GM19239 (cell line): ENCODE measurements around the gene CCR5.

Experiments
- DNase-seq: peaks from one replicate; pipeline ENCODE4 v3.0.0; 2011; ENCODE audit warnings: low spot score; ENCODE audit not compliant: insufficient read length
- FAIRE-seq: peaks from 2 replicates; lab custom pipeline; 2011; peaks lifted over from hg19 to GRCh38; lab: Jason Lieb, UNC

CCR5 gene

DNA sequence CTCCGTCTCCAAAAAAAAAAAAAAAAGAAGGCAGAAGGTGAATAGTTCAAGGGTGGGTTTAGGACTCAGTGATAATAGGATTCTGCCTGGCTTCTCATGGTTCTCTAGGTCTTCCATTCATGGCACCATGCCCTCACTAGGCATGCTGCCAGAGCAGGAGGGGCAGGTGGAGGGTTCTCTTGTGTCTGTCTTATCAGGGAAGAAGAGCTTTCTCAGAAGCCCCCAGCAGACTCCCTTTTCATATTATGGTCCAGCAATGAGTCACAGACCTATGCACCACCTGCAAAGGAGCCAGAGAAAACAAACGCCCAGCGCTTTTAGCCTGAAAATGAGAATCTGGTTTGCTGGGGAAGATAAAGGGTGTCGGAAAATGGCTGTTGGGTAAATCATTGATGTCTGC, 13.8 kb upstream of the CCR5 start:
- FAIRE-seq (peak; percentile 44), DNase-seq (no peak)

- DNase-seq = no peak
- peak; percentile 42 for FAIRE-seq
These were observed 12.3 kb upstream of the CCR5 start for GRCh38 chr3:46358466-46358865.

- DNase-seq (no peak), FAIRE-seq (peak; percentile 80)
These were observed 10.8 kb upstream of the CCR5 start for GRCh38 chr3:46359733-46360493.

DNA sequence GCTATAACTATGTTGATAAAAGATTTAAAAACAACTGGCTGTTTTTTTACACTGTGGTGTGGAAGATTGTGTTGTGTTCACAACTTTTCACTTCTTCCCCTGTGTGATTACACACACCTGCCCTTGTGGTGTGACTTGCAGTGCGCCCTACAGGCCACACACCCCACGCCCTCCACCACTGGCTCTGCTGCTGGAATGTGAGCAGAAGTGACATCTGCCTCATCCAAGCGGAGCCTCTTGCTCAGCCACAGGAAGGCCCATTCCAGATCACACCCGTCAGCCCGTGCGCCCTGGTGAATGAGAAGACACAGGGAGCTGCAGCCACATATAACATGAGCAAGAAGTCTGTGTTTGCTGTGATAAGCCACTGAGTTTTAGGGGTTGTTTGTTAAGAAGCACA, 9.8 kb upstream of the CCR5 start:
- DNase-seq = no peak
- FAIRE-seq = no peak

- DNase-seq (no peak), FAIRE-seq (peak; percentile 92)
These were observed 9.1 kb upstream of the CCR5 start for GRCh38 chr3:46361408-46362283.

DNA sequence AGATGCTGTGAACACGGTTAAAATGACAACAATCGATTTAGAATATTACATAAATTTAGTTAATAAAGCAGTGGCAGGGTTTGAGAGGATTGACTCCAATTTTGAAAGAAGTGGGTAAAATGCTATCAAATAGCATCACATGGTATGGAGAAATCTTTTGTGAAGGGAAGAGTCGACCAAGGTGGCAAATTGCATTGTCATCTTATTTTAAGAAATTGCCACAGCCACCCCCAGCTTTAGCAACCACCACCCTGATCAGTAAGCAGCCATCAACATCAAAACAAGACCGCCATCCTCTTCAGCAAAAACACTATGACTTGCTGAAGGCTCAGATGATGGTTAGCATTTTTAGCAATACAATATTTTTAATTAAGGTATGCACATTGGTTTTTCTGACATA, 5.7 kb upstream of the CCR5 start:
- no peak for FAIRE-seq
- no peak for DNase-seq

DNA sequence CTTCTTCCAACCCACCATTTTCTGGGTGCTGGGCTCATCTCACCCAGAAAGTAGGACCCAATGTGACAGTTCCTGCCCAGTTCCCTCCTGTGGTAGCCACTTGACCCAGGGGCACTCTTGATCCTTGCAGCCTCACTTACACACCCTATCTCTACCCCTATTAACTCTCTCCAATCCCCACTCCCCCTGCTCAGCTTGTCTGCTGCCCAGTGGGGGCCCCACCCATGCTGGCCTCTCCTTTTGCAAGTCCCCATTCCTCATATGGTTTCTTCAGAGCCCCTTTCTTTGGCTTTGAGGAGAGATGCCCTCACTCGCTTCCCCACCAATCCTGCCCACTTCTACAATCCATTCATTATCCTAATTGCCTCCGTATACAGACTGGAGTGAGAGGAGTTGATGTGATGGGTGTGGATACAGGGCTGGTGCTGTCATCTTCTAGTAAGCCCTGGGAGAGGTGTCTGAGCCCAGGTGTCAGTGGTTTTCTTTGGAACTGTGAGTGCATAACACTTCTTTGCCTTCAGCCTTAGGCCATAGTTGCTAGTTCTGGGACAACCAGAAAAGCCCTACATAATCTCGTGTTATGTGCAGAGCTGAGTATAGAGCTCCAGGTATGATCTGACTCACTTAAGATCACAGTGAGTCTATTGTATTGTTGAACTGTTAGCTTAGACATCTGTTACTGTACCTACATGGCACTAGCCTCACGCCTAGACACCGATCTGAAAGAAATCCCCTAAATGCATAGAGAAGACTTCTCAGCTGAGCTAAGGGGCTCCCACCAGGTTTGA, 4.8 kb upstream of the CCR5 start:
- FAIRE-seq = no peak

GRCh38 chr3:46367811-46368210, 2.9 kb upstream of the CCR5 start:
- FAIRE-seq = no peak
- no peak for DNase-seq

More for the DNA sequence above, 4.8 kb upstream of the CCR5 start:
- DNase-seq = no peak

GRCh38 chr3:46368569-46368968, 2.2 kb upstream of the CCR5 start:
- FAIRE-seq (peak; percentile 99), DNase-seq (no peak)

- FAIRE-seq (peak; percentile 72), DNase-seq (no peak)
These were observed 1.6 kb upstream of the CCR5 start for GRCh38 chr3:46369151-46369550.

DNA sequence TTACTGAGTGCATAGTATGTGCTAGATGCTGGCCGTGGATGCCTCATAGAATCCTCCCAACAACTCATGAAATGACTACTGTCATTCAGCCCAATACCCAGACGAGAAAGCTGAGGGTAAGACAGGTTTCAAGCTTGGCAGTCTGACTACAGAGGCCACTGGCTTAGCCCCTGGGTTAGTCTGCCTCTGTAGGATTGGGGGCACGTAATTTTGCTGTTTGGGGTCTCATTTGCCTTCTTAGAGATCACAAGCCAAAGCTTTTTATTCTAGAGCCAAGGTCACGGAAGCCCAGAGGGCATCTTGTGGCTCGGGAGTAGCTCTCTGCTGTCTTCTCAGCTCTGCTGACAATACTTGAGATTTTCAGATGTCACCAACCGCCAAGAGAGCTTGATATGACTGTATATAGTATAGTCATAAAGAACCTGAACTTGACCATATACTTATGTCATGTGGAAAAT, 1.0 kb upstream of the CCR5 start:
- FAIRE-seq = peak; percentile 73
- no peak for DNase-seq

GRCh38 chr3:46371519-46372340, 984 bp downstream of the CCR5 start:
- DNase-seq (no peak), FAIRE-seq (no peak)

DNA sequence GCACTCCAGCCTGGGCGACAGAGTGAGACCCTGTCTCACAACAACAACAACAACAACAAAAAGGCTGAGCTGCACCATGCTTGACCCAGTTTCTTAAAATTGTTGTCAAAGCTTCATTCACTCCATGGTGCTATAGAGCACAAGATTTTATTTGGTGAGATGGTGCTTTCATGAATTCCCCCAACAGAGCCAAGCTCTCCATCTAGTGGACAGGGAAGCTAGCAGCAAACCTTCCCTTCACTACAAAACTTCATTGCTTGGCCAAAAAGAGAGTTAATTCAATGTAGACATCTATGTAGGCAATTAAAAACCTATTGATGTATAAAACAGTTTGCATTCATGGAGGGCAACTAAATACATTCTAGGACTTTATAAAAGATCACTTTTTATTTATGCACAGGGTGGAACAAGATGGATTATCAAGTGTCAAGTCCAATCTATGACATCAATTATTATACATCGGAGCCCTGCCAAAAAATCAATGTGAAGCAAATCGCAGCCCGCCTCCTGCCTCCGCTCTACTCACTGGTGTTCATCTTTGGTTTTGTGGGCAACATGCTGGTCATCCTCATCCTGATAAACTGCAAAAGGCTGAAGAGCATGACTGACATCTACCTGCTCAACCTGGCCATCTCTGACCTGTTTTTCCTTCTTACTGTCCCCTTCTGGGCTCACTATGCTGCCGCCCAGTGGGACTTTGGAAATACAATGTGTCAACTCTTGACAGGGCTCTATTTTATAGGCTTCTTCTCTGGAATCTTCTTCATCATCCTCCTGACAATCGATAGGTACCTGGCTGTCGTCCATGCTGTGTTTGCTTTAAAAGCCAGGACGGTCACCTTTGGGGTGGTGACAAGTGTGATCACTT, 2.0 kb downstream of the CCR5 start:
- FAIRE-seq (peak; percentile 53), DNase-seq (no peak)

DNA sequence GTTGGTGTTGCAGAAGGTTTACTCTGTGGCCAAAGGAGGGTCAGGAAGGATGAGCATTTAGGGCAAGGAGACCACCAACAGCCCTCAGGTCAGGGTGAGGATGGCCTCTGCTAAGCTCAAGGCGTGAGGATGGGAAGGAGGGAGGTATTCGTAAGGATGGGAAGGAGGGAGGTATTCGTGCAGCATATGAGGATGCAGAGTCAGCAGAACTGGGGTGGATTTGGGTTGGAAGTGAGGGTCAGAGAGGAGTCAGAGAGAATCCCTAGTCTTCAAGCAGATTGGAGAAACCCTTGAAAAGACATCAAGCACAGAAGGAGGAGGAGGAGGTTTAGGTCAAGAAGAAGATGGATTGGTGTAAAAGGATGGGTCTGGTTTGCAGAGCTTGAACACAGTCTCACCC, 4.0 kb downstream of the CCR5 start:
- FAIRE-seq (no peak), DNase-seq (no peak)

- DNase-seq = no peak
- FAIRE-seq = no peak
These were observed 4.5 kb downstream of the CCR5 start for GRCh38 chr3:46375218-46375617.

DNA sequence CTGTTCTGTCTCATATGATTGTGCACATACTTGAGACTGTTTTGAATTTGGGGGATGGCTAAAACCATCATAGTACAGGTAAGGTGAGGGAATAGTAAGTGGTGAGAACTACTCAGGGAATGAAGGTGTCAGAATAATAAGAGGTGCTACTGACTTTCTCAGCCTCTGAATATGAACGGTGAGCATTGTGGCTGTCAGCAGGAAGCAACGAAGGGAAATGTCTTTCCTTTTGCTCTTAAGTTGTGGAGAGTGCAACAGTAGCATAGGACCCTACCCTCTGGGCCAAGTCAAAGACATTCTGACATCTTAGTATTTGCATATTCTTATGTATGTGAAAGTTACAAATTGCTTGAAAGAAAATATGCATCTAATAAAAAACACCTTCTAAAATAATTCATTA, 5.1 kb downstream of the CCR5 start:
- FAIRE-seq (no peak), DNase-seq (no peak)

GRCh38 chr3:46378426-46378942, 7.7 kb downstream of the CCR5 start:
- no peak for DNase-seq
- peak; percentile 96 for FAIRE-seq

DNA sequence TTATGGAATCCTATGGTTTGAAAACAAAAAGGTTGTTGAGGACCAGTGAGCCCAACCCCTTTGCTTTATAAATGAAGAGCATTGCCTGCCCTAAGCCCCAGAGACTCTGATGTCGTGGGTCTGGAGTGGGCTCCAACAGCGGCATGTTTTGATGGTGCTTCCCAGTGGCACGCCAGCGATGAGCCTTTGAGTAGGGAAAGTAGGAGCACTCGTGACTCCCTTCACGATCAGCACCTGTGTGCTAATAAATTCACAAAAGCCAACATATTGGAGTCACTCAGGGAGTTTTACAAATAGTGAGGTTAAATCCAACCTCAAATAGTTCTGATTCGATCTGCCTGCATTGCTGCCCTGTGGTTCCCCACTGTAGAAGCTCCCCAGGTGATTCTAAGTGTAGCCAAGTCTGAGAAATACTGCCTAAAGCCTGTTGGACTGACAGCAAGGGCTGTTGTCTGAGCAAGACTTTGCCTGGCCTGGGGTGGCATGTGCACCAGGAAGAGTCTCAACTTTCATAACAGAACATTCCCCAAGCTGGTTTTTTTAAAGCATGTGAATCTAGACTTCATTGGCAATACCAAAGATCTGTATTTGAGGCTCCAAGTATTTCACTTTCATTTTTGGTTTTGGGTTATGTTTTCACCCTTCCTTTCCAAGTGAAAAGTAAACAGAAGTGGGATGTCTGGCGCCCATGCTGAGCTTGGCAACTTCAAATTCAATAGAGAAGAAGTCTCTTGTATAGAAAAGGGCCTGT, 9.9 kb downstream of the CCR5 start:
- no peak for DNase-seq
- peak; percentile 84 for FAIRE-seq
